WERI-Rb-1 (cell line): ENCODE data around the gene FUZ.

Experiments used
- DNase-seq: peaks from one replicate; pipeline ENCODE4 v3.0.0-alpha.2; 2020
- H3K27ac ChIP-seq: fragments of 250-450 bp; sonication (Bioruptor Pico); 2 replicates; pipeline ENCODE4 v1.5.1; 2020; ENCODE audit warnings: mild to moderate bottlenecking, moderate library complexity
- H3K27me3 ChIP-seq: fragments of 250-450 bp; sonication (Bioruptor Pico); 2 replicates; pipeline ENCODE4 v1.5.1; 2021; ENCODE audit warnings: mild to moderate bottlenecking, low read depth, moderate library complexity; ENCODE audit not compliant: insufficient read depth, severe bottlenecking
- H3K36me3 ChIP-seq: fragments of 250-450 bp; sonication (Bioruptor Pico); 2 replicates; pipeline ENCODE4 v1.5.1; 2020; ENCODE audit warnings: mild to moderate bottlenecking, moderate library complexity
- H3K4me3 ChIP-seq: 2 replicates; pipeline ENCODE4 v1.5.1; 2011; ENCODE audit warnings: low read depth, mild to moderate bottlenecking, control low read depth, low read length
- H3K9me3 ChIP-seq: fragments of 250-450 bp; sonication (Bioruptor Pico); 2 replicates; pipeline ENCODE4 v1.5.1; 2021; ENCODE audit warnings: mild to moderate bottlenecking, moderate library complexity; ENCODE audit not compliant: severe bottlenecking
- CTCF ChIP-seq: IDR thresholded peaks from 2 replicates; pipeline ENCODE4 v1.5.1; 2011; ENCODE audit warnings: low read depth, mild to moderate bottlenecking, control low read depth, inconsistent platforms, low read length

FUZ gene

DNA sequence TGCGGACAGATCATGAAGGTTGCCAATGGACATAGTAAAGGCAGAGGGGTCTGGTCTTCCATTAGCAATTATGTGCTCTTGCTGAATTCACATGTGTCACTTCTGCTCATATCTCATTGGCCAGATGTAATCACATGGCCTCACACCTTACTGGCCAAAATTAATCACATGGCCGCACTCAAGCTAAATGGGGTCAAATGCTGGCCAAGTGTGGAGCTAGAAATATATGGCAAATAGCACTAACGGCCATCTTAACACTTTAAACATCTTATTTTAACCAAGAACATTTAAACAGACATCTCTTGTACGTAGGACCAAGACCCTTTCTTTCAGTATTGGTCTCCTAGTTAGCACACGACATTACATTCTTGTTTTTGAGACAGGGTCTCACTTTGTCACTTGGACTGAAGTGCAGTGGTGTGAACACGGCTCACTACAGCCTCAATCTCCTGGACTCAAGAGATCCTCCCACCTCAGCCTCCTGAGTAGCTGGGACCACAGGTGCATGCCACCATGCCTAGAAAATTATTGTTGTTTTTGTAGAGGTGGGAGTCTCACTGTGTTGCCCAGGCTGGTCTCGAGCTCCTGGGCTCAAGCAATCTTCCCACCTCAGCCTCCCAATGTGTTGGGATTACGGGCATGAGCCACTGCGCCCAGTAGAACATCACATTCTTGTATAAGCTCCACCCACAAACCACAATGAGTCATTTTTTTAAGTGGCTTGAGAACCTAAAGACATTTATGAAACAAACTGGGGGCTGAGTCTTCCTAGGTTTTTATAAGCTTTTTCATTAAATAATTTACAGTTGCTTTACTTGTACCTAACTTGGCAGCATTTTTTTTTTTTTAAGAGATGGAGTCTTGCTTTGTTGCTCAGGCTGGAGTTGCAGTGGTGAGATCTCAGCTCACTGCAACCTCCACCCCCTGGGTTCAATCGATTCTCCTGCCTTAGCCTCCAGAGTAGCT lies 34.9 kb upstream of the FUZ start:
- Histone ChIP-seq H3K36me3 (peaks cover 11% of the 10 kb centered on the region), H3K27me3 (no peaks in the 10 kb centered on the region), H3K4me3 (no peak overlapping the region), H3K27ac (no peak overlapping the region), H3K9me3 (no peaks in the 10 kb centered on the region)
- TF ChIP-seq CTCF = no peak
- DNase-seq = no peak

GRCh38 chr19:49846408-49846807 lies 33.3 kb upstream of the FUZ start:
- Histone ChIP-seq H3K9me3 (no peaks in the 10 kb centered on the region), H3K4me3 (no peak overlapping the region), H3K27ac (no peak overlapping the region), H3K36me3 (no peaks in the 10 kb centered on the region; the same call in 1 of the 2 replicates), H3K27me3 (no peaks in the 10 kb centered on the region)
- no peak for TF ChIP-seq CTCF
- DNase-seq = no peak

- peaks cover 7% of the 10 kb centered on the region for H3K36me3 ChIP-seq
- DNase-seq = no peak
- no peak for TF ChIP-seq CTCF
- H3K4me3 ChIP-seq = no peak overlapping the region
- H3K27me3 ChIP-seq = no peaks in the 10 kb centered on the region
- no peaks in the 10 kb centered on the region for H3K9me3 ChIP-seq
- no peak overlapping the region for H3K27ac ChIP-seq
These were observed 32.3 kb upstream of the FUZ start for GRCh38 chr19:49845414-49845813.

GRCh38 chr19:49844138-49845095 lies 31.3 kb upstream of the FUZ start:
- Histone ChIP-seq H3K27ac (no peak overlapping the region), H3K27me3 (no peaks in the 10 kb centered on the region), H3K4me3 (no peak overlapping the region), H3K9me3 (no peaks in the 10 kb centered on the region), H3K36me3 (peaks cover 17% of the 10 kb centered on the region)
- TF ChIP-seq CTCF = no peak
- DNase-seq = no peak

GRCh38 chr19:49843265-49843664 lies 30.2 kb upstream of the FUZ start:
- Histone ChIP-seq H3K27ac (no peak overlapping the region), H3K36me3 (peaks cover 29% of the 10 kb centered on the region), H3K9me3 (no peaks in the 10 kb centered on the region), H3K4me3 (no peak overlapping the region), H3K27me3 (no peaks in the 10 kb centered on the region)
- no peak for DNase-seq
- no peak for TF ChIP-seq CTCF
